ENCODE measurements around the gene ARHGAP22. TPM values are rescaled to one million over a fixed set of nuclear protein-coding genes. Genes with fewer than 3 reads are reported as not detected.

Gene ARHGAP22
- total RNA-seq, 1 donor from 2014 or later = 3.8 TPM

DNA sequence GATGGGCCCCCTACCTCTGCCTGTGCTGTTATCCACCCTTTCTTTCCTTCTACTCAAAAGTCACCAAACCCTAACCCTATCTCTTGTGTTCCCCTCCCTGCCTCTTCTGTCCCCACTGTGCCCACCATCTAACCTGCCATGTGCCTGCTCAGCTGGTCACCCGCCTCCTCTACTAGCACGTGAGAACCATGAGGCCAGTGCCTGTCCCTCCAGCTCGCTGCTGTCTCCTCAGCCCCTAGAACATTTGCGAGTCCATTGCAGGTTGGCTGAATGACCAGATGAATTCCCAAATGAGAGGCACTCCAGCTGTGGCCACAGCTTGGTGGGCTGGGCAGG is 129.0 kb downstream of the ARHGAP22 start:
- Mint-ChIP-seq H3K4me1 (ENCODE audit: low read depth) (peaks cover 14% of the 10 kb centered on the region), H3K36me3 (ENCODE audit: insufficient read depth) (no peaks in the 10 kb centered on the region), H3K9me3 (ENCODE audit: low read depth) (no peaks in the 10 kb centered on the region), H3K27ac (no peak overlapping the region), H3K27me3 (peaks cover 14% of the 10 kb centered on the region), H3K4me3 (ENCODE audit: low read depth) (no peak overlapping the region)
- peak; percentile 3 for DNase-seq (ENCODE audit: low spot score, unreplicated experiment)
- no peak for TF ChIP-seq CTCF (IDR thresholded peaks at IDR 0.05; ENCODE audit: unreplicated experiment)

DNA sequence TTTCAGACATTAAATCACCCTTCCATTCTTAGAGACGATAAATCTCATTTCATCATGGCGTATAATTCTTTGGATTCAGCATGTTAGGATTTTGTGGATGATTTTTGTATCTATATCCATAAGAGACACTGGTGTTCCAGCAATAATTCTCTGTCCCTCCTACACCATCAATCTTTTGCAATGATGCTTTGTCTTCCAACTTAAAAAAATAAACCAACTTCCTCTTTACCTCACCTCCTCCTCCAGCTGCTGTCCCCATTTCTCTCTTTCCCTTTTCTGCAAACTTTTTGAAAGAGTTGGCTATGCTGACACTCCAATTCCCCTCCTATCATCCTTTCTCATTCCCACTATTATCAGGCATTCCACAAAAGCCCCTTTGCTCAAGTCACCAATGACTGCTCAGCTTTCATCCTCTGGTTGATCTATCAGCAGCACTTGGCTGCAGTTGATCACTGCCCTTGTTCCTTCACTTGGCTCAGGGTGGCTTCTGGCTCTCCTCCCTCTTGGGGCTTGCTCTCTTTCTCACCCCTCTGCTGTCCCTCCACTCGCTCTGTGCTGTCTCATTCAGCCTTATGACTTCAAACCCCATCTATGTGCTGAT is 130.0 kb downstream of the ARHGAP22 start:
- Mint-ChIP-seq H3K27ac (no peak overlapping the region), H3K4me1 (ENCODE audit: low read depth) (peaks cover 16% of the 10 kb centered on the region), H3K27me3 (peaks cover 11% of the 10 kb centered on the region), H3K36me3 (ENCODE audit: insufficient read depth) (no peaks in the 10 kb centered on the region), H3K9me3 (ENCODE audit: low read depth) (no peaks in the 10 kb centered on the region), H3K4me3 (ENCODE audit: low read depth) (no peak overlapping the region)
- no peak for DNase-seq (ENCODE audit: low spot score, unreplicated experiment)
- TF ChIP-seq CTCF (IDR thresholded peaks at IDR 0.05; ENCODE audit: unreplicated experiment) = no peak

DNA sequence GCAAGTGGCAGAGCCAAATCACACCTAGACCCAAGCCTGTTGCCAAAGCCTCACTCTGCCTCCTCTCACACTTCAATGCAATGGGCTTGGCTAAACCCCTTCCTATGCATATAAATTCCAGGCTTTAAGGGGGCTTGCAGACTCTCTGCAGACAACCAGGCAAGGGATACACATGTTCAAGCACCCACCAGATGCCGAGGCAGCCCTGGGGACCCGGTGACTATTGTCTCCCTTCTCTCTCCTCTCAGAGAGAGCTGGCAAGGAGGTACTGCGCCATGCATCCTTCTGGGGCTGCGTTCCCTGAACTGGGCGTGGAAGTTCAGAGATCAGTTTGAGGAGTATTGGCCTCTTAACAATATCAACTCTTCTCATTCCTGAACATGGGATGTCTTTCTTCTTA is 131.2 kb downstream of the ARHGAP22 start:
- no peak for DNase-seq (ENCODE audit: low spot score, unreplicated experiment)
- TF ChIP-seq CTCF (IDR thresholded peaks at IDR 0.05; ENCODE audit: unreplicated experiment) = no peak
- peaks cover 9% of the 10 kb centered on the region for H3K27me3 Mint-ChIP-seq
- no peak overlapping the region for H3K4me3 Mint-ChIP-seq (ENCODE audit: low read depth)
- H3K36me3 Mint-ChIP-seq (ENCODE audit: insufficient read depth) = no peaks in the 10 kb centered on the region
- no peaks in the 10 kb centered on the region for H3K9me3 Mint-ChIP-seq (ENCODE audit: low read depth)
- peaks cover 20% of the 10 kb centered on the region for H3K4me1 Mint-ChIP-seq (ENCODE audit: low read depth)
- H3K27ac Mint-ChIP-seq = no peak overlapping the region

GRCh38 chr10:48472501-48473069 is 132.3 kb downstream of the ARHGAP22 start:
- no peak for DNase-seq (ENCODE audit: low spot score, unreplicated experiment)
- Mint-ChIP-seq H3K27me3 (peaks cover 9% of the 10 kb centered on the region), H3K4me1 (ENCODE audit: low read depth) (peaks cover 25% of the 10 kb centered on the region), H3K4me3 (ENCODE audit: low read depth) (no peak overlapping the region), H3K9me3 (ENCODE audit: low read depth) (no peaks in the 10 kb centered on the region), H3K36me3 (ENCODE audit: insufficient read depth) (no peaks in the 10 kb centered on the region), H3K27ac (no peak overlapping the region)
- no peak for TF ChIP-seq CTCF (IDR thresholded peaks at IDR 0.05; ENCODE audit: unreplicated experiment)

GRCh38 chr10:48470893-48471805 is 133.7 kb downstream of the ARHGAP22 start:
- Mint-ChIP-seq H3K27me3 (peaks cover 9% of the 10 kb centered on the region), H3K4me3 (ENCODE audit: low read depth) (no peak overlapping the region), H3K27ac (no peak overlapping the region), H3K4me1 (ENCODE audit: low read depth) (peaks cover 29% of the 10 kb centered on the region), H3K9me3 (ENCODE audit: low read depth) (no peaks in the 10 kb centered on the region), H3K36me3 (ENCODE audit: insufficient read depth) (no peaks in the 10 kb centered on the region)
- DNase-seq (ENCODE audit: low spot score, unreplicated experiment) = peak; percentile 8
- TF ChIP-seq CTCF (IDR thresholded peaks at IDR 0.05; ENCODE audit: unreplicated experiment) = no peak
